ENCODE measurements around the gene FNDC5.

Gene FNDC5

GRCh38 chr1:32865639-32866405 lies 4.9 kb downstream of the FNDC5 start:
- Histone ChIP-seq H3K4me1 (ENCODE audit: low read depth, poor library complexity, severe bottlenecking) (no peaks in the 10 kb centered on the region), H2AFZ (ENCODE audit: low read depth) (no peak overlapping the region), H3K27me3 (ENCODE audit: insufficient read depth, low read depth) (no peaks in the 10 kb centered on the region), H4K20me1 (ENCODE audit: insufficient read depth) (no peaks in the 10 kb centered on the region), H3K4me2 (no peak overlapping the region), H3K27ac (no peak overlapping the region), H3K36me3 (ENCODE audit: insufficient read depth) (no peaks in the 10 kb centered on the region), H3K4me3 (IDR thresholded peaks at IDR 0.05; ENCODE audit: insufficient read depth, low read depth, low read length) (no peak overlapping the region), H3K9ac (no peak overlapping the region), H3K79me2 (ENCODE audit: insufficient read depth, low read depth) (no peaks in the 10 kb centered on the region)
- TF ChIP-seq CTCF (conservative IDR thresholded peaks at IDR 0.05; ENCODE audit: low read depth, low read length): no peak

- no peaks in the 10 kb centered on the region for H3K4me1 ChIP-seq (ENCODE audit: low read depth, poor library complexity, severe bottlenecking)
- no peak overlapping the region for H3K4me3 ChIP-seq (IDR thresholded peaks at IDR 0.05; ENCODE audit: insufficient read depth, low read depth, low read length)
- no peaks in the 10 kb centered on the region for H4K20me1 ChIP-seq (ENCODE audit: insufficient read depth)
- H3K27ac ChIP-seq: no peak overlapping the region
- H3K9ac ChIP-seq: no peak overlapping the region
- no peak overlapping the region for H2AFZ ChIP-seq (ENCODE audit: low read depth)
- H3K79me2 ChIP-seq (ENCODE audit: insufficient read depth, low read depth): no peaks in the 10 kb centered on the region
- TF ChIP-seq CTCF (conservative IDR thresholded peaks at IDR 0.05; ENCODE audit: low read depth, low read length): no peak
- no peak overlapping the region for H3K4me2 ChIP-seq
- no peaks in the 10 kb centered on the region for H3K36me3 ChIP-seq (ENCODE audit: insufficient read depth)
- no peaks in the 10 kb centered on the region for H3K27me3 ChIP-seq (ENCODE audit: insufficient read depth, low read depth)
Measured at GRCh38 chr1:32864375-32865019, 6.2 kb downstream of the FNDC5 start.

GRCh38 chr1:32863881-32864245 lies 6.8 kb downstream of the FNDC5 start:
- no peak overlapping the region for H3K4me2 ChIP-seq
- H2AFZ ChIP-seq (ENCODE audit: low read depth): no peak overlapping the region
- H3K36me3 ChIP-seq (ENCODE audit: insufficient read depth): no peaks in the 10 kb centered on the region
- H3K27me3 ChIP-seq (ENCODE audit: insufficient read depth, low read depth): no peaks in the 10 kb centered on the region
- H3K79me2 ChIP-seq (ENCODE audit: insufficient read depth, low read depth): no peaks in the 10 kb centered on the region
- H3K9ac ChIP-seq: no peak overlapping the region
- no peak overlapping the region for H3K27ac ChIP-seq
- no peak overlapping the region for H3K4me3 ChIP-seq (IDR thresholded peaks at IDR 0.05; ENCODE audit: insufficient read depth, low read depth, low read length)
- no peaks in the 10 kb centered on the region for H3K4me1 ChIP-seq (ENCODE audit: low read depth, poor library complexity, severe bottlenecking)
- no peaks in the 10 kb centered on the region for H4K20me1 ChIP-seq (ENCODE audit: insufficient read depth)
- no peak for TF ChIP-seq CTCF (conservative IDR thresholded peaks at IDR 0.05; ENCODE audit: low read depth, low read length)

GRCh38 chr1:32863218-32863880 lies 7.4 kb downstream of the FNDC5 start:
- H3K79me2 ChIP-seq (ENCODE audit: insufficient read depth, low read depth): no peaks in the 10 kb centered on the region
- H3K36me3 ChIP-seq (ENCODE audit: insufficient read depth): no peaks in the 10 kb centered on the region
- no peaks in the 10 kb centered on the region for H3K27me3 ChIP-seq (ENCODE audit: insufficient read depth, low read depth)
- H3K4me3 ChIP-seq (IDR thresholded peaks at IDR 0.05; ENCODE audit: insufficient read depth, low read depth, low read length): no peak overlapping the region
- no peaks in the 10 kb centered on the region for H4K20me1 ChIP-seq (ENCODE audit: insufficient read depth)
- H2AFZ ChIP-seq (ENCODE audit: low read depth): no peak overlapping the region
- no peaks in the 10 kb centered on the region for H3K4me1 ChIP-seq (ENCODE audit: low read depth, poor library complexity, severe bottlenecking)
- no peak for TF ChIP-seq CTCF (conservative IDR thresholded peaks at IDR 0.05; ENCODE audit: low read depth, low read length)
- H3K4me2 ChIP-seq: no peak overlapping the region
- H3K9ac ChIP-seq: no peak overlapping the region
- H3K27ac ChIP-seq: no peak overlapping the region

All from KMS-11 (cell line).